Measurements from ENCODE around the gene MLLT3. TPM values are rescaled to one million over a fixed set of nuclear protein-coding genes. Genes with fewer than 3 reads are reported as not detected.

Gene MLLT3
- total RNA-seq, 2 experiments from 2014 or later, result 59.1 to 60.8 TPM

DNA sequence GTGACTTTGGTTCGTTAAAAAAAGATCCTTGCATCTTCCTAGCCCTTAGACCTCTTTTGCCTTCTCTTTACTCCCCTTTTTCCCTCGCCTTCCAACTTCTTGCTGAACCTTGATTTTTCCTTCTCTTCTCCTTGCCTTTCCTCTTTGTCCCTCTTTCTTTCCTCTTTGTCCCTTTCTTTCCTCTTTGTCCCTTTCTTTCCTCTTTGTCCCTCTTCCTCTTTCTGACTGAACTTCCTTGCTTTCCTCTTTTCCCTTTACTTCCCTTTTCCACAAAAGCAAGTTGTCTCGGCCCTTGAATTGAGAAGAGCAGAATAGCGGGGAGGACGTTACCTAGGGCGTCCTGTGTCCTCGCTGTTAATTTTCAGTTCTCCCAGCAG lies 1.4 kb upstream of the MLLT3 start:
- Mint-ChIP-seq H3K9me3 (no peaks in the 10 kb centered on the region), H3K4me3 (peak overlapping the region; percentile 97), H3K27ac (peak overlapping the region; percentile 98), H3K36me3 (ENCODE audit: low read depth) (peaks cover 24% of the 10 kb centered on the region), H3K27me3 (no peaks in the 10 kb centered on the region), H3K4me1 (ENCODE audit: low read depth) (peaks cover 27% of the 10 kb centered on the region)
- TF ChIP-seq, protein P1, sequence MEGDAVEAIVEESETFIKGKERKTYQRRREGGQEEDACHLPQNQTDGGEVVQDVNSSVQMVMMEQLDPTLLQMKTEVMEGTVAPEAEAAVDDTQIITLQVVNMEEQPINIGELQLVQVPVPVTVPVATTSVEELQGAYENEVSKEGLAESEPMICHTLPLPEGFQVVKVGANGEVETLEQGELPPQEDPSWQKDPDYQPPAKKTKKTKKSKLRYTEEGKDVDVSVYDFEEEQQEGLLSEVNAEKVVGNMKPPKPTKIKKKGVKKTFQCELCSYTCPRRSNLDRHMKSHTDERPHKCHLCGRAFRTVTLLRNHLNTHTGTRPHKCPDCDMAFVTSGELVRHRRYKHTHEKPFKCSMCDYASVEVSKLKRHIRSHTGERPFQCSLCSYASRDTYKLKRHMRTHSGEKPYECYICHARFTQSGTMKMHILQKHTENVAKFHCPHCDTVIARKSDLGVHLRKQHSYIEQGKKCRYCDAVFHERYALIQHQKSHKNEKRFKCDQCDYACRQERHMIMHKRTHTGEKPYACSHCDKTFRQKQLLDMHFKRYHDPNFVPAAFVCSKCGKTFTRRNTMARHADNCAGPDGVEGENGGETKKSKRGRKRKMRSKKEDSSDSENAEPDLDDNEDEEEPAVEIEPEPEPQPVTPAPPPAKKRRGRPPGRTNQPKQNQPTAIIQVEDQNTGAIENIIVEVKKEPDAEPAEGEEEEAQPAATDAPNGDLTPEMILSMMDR (IDR thresholded peaks at IDR 0.05), result no peak
- ChIA-PET CTCF (interaction anchor here (1.1 to 6.1 kb wide), 12 partner anchors 12 to 487 kb away, joined by 3 to 69 read pairs (median 10); partner anchors contain the start of gene FOCAD), POLR2A (interaction anchor here (2.2 kb wide), 1 partner anchor 61 kb away, joined by 10 read pairs; the partner anchor contains the start of gene FOCAD)
- DNase-seq, result no peak
- ATAC-seq, result no peak
- intact Hi-C loops (cut with micrococcal nuclease), result loop anchor here (1.0 to 5.0 kb wide), 7 partner anchors 59 to 696 kb away; partner anchors contain the start of gene FOCAD

DNA sequence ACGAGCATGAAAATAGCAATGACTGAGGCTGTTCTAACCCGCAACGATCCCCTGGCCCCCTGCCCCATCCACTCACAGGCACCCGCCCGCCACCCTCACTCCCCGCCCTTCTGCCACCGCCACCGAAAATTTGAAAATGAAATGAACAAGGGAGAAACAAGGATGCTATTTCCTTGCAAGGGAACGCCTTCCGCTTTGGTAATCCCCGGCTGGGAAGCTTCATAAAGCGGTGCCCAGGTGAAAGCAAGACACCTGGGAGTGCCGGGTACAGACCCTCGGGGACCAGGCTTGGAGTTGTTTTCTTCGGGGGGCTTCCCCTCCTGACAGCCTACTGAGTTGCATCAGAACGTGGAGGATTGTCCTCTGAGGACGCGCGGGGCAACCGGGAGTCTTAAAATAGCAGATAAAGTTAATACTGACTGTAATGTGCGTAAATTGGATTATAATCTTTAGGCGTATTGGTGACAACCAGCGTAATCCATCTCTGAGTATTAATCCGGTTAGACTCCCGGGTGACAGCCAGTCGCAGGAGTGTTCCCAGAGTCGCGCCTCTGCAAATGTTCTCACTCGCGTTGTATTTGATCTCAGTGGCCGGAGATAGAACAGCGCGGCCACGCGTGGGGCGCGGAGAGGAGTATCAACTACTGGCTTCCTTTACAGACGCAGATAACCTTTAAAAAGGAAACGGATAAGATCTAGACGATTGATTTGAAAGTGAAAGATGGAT lies 885 bp upstream of the MLLT3 start:
- peaks cover 28% of the 10 kb centered on the region for H3K36me3 Mint-ChIP-seq (ENCODE audit: low read depth)
- DNase-seq (peak; percentile 79), ATAC-seq (peak; percentile 29)
- ChIA-PET CTCF (interaction anchor here (0.7 to 6.1 kb wide), 23 partner anchors 11 to 488 kb away, joined by 3 to 69 read pairs (median 4); partner anchors contain the start of gene FOCAD), POLR2A (interaction anchor here (0.7 to 2.2 kb wide), 14 partner anchors 12 to 698 kb away, joined by 3 to 19 read pairs (median 4); partner anchors contain the start of gene FOCAD)
- peaks cover 33% of the 10 kb centered on the region for H3K4me1 Mint-ChIP-seq (ENCODE audit: low read depth)
- H3K27ac Mint-ChIP-seq, result peak overlapping the region; percentile 98
- H3K9me3 Mint-ChIP-seq, result no peaks in the 10 kb centered on the region
- TF ChIP-seq, protein P1 (IDR thresholded peaks at IDR 0.05), result no peak
- peak overlapping the region; percentile 97 for H3K4me3 Mint-ChIP-seq
- intact Hi-C loops (cut with micrococcal nuclease), result loop anchor here (2.0 to 5.0 kb wide), 5 partner anchors 59 to 696 kb away; partner anchors contain the start of gene FOCAD
- H3K27me3 Mint-ChIP-seq, result no peaks in the 10 kb centered on the region

DNA sequence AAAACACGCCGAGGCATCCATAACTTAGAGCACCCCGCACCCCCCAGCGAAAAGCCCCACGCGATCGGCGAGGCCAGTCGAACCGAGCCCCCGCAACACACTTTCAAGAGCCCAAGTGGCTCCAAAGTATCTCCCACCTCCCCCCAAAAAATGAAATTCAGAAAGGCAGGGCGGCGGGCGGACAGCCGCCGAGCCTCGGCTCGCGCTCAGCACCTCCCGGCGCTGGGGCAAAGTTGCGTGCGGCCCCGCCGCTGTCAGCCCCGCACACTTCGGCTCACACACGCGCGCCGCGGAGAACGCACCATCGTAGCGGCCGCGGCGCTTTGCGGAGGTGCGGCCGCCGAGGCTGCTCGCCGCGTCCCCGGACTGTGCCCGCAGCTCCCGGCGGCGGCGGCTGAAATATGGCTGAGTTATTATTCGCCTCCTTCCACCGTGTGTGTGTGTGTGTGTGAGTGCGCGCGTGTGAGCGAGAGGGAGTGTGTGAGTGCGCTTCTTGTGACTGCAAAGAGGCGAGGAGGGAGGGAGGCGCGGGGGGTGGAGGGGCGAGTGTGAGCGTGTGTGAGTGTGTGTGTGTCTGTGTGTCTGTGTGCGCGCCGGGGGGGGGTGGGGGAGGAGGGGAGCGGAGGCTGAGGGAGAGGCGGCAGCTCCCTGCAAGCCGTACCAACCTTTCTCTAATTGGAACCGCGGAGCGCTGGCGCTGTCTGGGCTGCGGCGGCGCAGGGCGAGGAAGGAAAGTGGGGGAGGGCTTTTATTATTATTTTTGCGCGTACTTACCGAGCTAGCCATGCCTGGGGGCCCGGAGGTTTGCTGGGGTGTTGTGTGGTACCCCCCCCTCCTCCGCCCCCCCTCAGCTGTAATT lies 599 bp downstream of the MLLT3 start:
- Mint-ChIP-seq H3K4me1 (ENCODE audit: low read depth) (peaks cover 43% of the 10 kb centered on the region), H3K27me3 (no peaks in the 10 kb centered on the region), H3K4me3 (peak overlapping the region; percentile 97), H3K9me3 (no peaks in the 10 kb centered on the region), H3K27ac (peak overlapping the region; percentile 99), H3K36me3 (ENCODE audit: low read depth) (peaks cover 28% of the 10 kb centered on the region)
- intact Hi-C loops (cut with micrococcal nuclease), result loop anchor here (2.0 to 5.0 kb wide), 5 partner anchors 61 to 694 kb away; partner anchors contain the start of gene FOCAD
- ATAC-seq, result peak; percentile 31
- CTCF ChIA-PET, result interaction anchor here (0.8 to 2.1 kb wide), 21 partner anchors 10 to 695 kb away, joined by 3 to 13 read pairs (median 4); partner anchors contain the start of gene FOCAD
- peak; percentile 79 for DNase-seq
- POLR2A ChIA-PET, result interaction anchor here (0.7 to 2.2 kb wide), 24 partner anchors 11 to 462 kb away, joined by 3 to 19 read pairs (median 4); partner anchors contain the start of gene FOCAD
- TF ChIP-seq, protein P1 (IDR thresholded peaks at IDR 0.05), result no peak

DNA sequence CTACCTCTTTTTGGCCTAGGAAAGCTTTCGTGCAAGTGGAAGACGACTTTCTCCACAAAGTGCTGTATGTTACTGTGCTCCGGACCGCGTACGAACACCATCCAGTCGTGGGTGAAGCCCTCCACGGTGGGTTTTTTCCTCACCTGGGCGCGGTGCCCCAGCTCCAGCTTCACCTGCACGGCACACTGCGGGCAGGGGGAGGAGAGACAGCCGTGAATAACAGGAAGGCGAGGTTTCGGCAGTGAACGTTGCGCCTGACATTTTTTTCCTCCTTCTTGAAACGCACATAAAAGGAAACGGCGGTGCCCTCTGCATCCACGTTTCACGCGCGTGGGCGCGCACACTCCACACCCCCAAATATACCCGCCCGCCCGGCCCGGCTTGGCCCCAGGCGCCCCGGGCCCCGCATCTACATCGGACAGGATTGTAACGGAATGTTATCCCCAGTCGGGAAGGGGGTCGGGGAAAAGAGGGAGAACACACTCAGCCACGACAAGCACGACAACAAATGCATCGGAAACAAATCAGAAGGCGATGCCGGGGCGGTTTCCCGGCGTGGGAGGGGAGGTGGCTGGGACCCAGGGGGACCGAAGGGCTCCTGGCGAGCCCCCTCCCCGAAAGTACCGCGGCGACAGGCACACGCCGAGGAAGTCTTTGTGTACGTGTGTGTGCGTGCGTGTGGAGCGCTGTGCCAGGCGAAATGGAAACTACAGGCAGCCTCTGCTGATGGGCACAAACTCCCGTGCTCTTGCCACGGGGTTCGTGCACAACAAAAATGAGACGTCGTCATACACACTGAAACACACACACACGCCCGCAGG lies 1.4 kb downstream of the MLLT3 start:
- TF ChIP-seq, protein P1 (IDR thresholded peaks at IDR 0.05), result no peak
- CTCF ChIA-PET, result interaction anchor here (0.8 to 2.7 kb wide), 3 partner anchors 11 to 66 kb away, joined by 3 to 11 read pairs (median 3); no protein-coding TSS in a partner anchor
- intact Hi-C loops (cut with micrococcal nuclease), result loop anchor here (5.0 kb wide), 3 partner anchors 61 to 694 kb away; partner anchors contain the start of gene FOCAD
- Mint-ChIP-seq H3K4me3 (peak overlapping the region; percentile 97), H3K4me1 (ENCODE audit: low read depth) (peaks cover 49% of the 10 kb centered on the region), H3K27me3 (no peaks in the 10 kb centered on the region), H3K27ac (peak overlapping the region; percentile 99), H3K9me3 (no peaks in the 10 kb centered on the region), H3K36me3 (ENCODE audit: low read depth) (peaks cover 28% of the 10 kb centered on the region)
- POLR2A ChIA-PET, result interaction anchor here (0.8 to 2.2 kb wide), 11 partner anchors 10 to 411 kb away, joined by 3 to 19 read pairs (median 5); partner anchors contain the start of gene FOCAD
- ATAC-seq (no peak), DNase-seq (peak; percentile 74)

Data from activated CD8-positive, alpha-beta T cell treated with anti-CD3 and anti-CD28 coated beads for 36 hours (primary cell).